Peyer's patch (tissue), 4 donors: Measurements from ENCODE around the gene CD34.

ENCODE experiments used
- POLR2A ChIP-seq, 2 donors: fragments of 450-650 bp; IDR thresholded peaks; one replicate each; pipeline ENCODE4 v1.5.1; 2017; ENCODE audit warnings: antibody characterized with exemption in 2 of 2, mild to moderate bottlenecking in 2 of 2, moderate library complexity in 2 of 2
- TF ChIP-seq, protein P1 (sequence below), 6 experiments: fragments of 450-650 bp in 4 of 6; fragments of 200-600 bp in 2 of 6; sonication (generic) in 1 of 6; IDR thresholded peaks; one replicate each; pipeline ENCODE4 v1.5.1; 2017 to 2019; ENCODE audit warnings: antibody characterized with exemption in 6 of 6, mild to moderate bottlenecking in 3 of 6, moderate library complexity in 1 of 6

DNA sequence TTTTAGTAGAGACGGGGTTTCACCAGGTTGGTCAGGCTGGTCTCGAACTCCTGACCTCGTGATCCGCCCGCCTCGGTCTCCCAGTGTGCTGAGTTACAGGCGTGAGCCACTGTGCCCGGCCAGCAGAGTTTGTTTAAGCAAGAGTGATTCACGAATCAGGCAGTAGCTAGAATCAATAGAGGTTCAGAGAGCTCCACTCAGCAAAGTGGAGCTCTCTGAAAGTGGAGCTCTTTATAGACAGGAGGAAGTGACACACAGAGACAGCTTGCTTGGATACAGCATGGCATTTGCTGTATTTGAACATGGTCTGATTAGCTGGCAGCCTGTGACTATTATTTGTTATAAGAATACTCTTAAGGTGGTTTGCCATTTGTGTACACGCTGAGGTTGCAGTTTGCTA, 27.1 kb upstream of the CD34 start:
- no peak for TF ChIP-seq POLR2A (IDR thresholded peaks at IDR 0.05)
- TF ChIP-seq, protein P1, sequence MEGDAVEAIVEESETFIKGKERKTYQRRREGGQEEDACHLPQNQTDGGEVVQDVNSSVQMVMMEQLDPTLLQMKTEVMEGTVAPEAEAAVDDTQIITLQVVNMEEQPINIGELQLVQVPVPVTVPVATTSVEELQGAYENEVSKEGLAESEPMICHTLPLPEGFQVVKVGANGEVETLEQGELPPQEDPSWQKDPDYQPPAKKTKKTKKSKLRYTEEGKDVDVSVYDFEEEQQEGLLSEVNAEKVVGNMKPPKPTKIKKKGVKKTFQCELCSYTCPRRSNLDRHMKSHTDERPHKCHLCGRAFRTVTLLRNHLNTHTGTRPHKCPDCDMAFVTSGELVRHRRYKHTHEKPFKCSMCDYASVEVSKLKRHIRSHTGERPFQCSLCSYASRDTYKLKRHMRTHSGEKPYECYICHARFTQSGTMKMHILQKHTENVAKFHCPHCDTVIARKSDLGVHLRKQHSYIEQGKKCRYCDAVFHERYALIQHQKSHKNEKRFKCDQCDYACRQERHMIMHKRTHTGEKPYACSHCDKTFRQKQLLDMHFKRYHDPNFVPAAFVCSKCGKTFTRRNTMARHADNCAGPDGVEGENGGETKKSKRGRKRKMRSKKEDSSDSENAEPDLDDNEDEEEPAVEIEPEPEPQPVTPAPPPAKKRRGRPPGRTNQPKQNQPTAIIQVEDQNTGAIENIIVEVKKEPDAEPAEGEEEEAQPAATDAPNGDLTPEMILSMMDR (IDR thresholded peaks at IDR 0.05), result no peak
